Measurements from ENCODE around the gene GPATCH8.

GRCh38 chr17:44432254-44433157 lies 70.7 kb downstream of the GPATCH8 start:
- TF ChIP-seq CTCF (optimal IDR thresholded peaks at IDR 0.05 in 1 of 3, IDR thresholded peaks at IDR 0.05 in 1 of 3, conservative IDR thresholded peaks at IDR 0.05 in 1 of 3; ENCODE audit: extremely low read depth in 1 of 3, insufficient read depth in 2 of 3, low read length in 3 of 3): no peak
- TF ChIP-seq EZH2 (IDR thresholded peaks at IDR 0.05; ENCODE audit: low read length): no peak

Measured in keratinocyte (primary cell).